Neural crest cell (in vitro differentiated cells): ENCODE measurements around the gene ZNF418. TPM values are rescaled to one million over a fixed set of nuclear protein-coding genes. Genes with fewer than 3 reads are reported as not detected.

Experiments used
- DNase-seq: peaks from one replicate; pipeline ENCODE4 v3.0.0; 2021; ENCODE audit warnings: low read depth, mixed read lengths, low spot score
- H3K27ac Mint-ChIP-seq: one replicate; pipeline ENCODE4 v1.8.0; 2021; ENCODE audit warnings: mild to moderate bottlenecking, mixed read lengths; ENCODE audit not compliant: unreplicated experiment
- H3K27me3 Mint-ChIP-seq: 2 replicates; pipeline ENCODE4 v1.8.0; 2021; ENCODE audit warnings: low read depth, mild to moderate bottlenecking, mixed read lengths
- H3K36me3 Mint-ChIP-seq: 2 replicates; pipeline ENCODE4 v1.8.0; 2021; ENCODE audit warnings: low read depth, mild to moderate bottlenecking, mixed read lengths
- H3K4me1 Mint-ChIP-seq: 2 replicates; pipeline ENCODE4 v1.8.0; 2021; ENCODE audit warnings: mixed read lengths
- H3K4me3 Mint-ChIP-seq: one replicate; pipeline ENCODE4 v1.8.0; 2021; ENCODE audit warnings: mild to moderate bottlenecking, mixed read lengths
- H3K9me3 Mint-ChIP-seq: 2 replicates; pipeline ENCODE4 v1.8.0; 2021; ENCODE audit warnings: mixed read lengths
- long read RNA-seq: library from polyadenylated mRNA; unstranded; transcript quantifications from one replicate; pipeline ENCODE4 v2.0.0, GENCODE V29; 2020
- total RNA-seq: library from RNA; stranded (reverse); gene quantifications from 2 replicates; pipeline ENCODE4 v1.2.1, GENCODE V29; 2021
- TF ChIP-seq, protein P1 (sequence below): fragments of 200-600 bp; sonication (generic); conservative IDR thresholded peaks from 2 replicates; pipeline ENCODE4 v1.5.0; 2021; ENCODE audit warnings: antibody characterized with exemption, mild to moderate bottlenecking

ZNF418 gene
- 21.7 and 30.4 TPM in 2 replicates for total RNA-seq
- long read RNA-seq, partial matches to known transcripts, result 1 of 18 reads
- long read RNA-seq, other reads (novel, unspliced or antisense), result 13 of 18 reads

DNA sequence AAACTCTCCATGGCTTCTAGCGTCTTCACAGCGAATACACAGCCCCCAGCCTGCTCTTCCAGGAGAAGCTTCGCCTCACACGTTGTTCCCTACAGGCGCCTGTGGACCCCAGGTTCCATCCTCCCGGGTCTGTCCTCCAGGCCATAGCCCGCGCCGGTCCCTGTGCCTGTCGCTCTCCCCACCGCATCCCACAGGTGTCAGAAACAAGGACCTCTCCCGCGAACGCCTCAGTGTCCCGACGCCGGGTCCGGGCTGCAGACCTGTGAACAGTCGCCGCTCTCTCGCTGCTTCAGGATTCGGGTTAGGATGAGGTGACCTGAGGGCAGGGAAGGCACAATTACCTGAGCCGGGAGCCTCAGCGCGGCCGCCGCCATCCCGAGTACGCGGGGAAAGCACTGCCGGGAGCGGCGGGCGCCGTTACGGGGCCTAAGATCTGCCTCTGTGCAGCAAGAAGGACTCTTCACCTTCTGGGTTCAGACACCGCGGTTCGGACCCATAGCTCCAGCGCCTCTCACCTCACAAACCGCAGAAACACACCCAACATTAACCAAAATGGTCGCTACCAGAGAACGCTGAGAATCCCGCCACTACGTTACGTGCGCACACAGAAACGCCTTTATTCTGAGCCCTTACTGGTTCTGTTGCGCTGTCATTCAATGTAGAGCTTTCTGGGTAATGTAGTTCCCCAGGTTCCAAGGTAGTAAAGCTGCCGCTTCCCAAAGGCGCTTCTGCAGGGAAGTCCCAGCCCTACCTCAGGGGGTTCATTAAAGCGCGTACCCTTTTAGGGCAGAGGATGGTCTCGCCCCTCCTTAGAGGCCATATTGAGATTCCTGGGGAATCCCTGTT, at the start of gene ZNF418:
Gene ZNF418 (minus strand): TSS at position 583 of the 846 bp plus-strand sequence. CDS start 1,580 bp downstream, outside the sequence.
- TF ChIP-seq, protein P1, sequence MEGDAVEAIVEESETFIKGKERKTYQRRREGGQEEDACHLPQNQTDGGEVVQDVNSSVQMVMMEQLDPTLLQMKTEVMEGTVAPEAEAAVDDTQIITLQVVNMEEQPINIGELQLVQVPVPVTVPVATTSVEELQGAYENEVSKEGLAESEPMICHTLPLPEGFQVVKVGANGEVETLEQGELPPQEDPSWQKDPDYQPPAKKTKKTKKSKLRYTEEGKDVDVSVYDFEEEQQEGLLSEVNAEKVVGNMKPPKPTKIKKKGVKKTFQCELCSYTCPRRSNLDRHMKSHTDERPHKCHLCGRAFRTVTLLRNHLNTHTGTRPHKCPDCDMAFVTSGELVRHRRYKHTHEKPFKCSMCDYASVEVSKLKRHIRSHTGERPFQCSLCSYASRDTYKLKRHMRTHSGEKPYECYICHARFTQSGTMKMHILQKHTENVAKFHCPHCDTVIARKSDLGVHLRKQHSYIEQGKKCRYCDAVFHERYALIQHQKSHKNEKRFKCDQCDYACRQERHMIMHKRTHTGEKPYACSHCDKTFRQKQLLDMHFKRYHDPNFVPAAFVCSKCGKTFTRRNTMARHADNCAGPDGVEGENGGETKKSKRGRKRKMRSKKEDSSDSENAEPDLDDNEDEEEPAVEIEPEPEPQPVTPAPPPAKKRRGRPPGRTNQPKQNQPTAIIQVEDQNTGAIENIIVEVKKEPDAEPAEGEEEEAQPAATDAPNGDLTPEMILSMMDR, result no peak
- Mint-ChIP-seq H3K4me1 (peaks cover 12% of the 10 kb centered on the region), H3K36me3 (peaks cover 77% of the 10 kb centered on the region), H3K4me3 (peak within 1 kb of the TSS; percentile 100), H3K27me3 (peaks cover 4% of the 10 kb centered on the region), H3K9me3 (peaks cover 36% of the 10 kb centered on the region), H3K27ac (peak within 1 kb of the TSS; percentile 92)
- peak; percentile 53 for DNase-seq

DNA sequence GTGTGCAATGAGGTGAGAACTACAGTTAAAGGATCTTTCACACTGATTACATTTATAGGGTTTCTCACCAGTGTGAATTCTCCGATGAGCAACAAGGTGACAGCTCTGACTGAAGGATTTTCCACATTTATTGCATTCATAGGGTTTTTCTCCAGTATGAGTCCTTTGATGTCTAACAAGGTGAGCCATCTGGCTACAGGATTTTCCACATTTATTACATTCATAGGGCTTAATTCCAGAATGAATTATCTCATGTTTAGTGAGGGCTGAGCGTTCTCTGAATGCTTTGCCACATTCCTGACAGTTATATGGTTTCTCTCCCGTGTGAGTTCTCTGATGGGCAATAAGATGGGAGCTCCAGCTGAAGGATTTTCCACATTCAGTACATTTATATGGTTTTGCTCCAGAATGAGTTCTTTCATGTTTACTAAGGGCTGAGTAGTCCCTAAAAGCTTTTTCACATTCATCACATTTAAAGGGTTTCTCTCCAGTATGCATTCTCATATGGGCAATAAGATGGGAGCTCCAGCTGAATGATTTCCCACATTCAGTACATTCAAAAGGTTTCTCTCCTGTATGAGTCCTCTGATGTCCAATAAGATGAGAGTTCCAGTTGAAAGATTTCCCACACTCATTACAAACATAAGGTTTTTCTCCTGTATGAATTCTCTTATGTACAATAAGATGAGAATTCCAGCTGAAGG, 43.5 kb upstream of the ZNF418 start:
- Mint-ChIP-seq H3K4me3 (peak overlapping the region; percentile 8), H3K9me3 (peaks cover 54% of the 10 kb centered on the region), H3K27ac (no peak overlapping the region), H3K36me3 (peaks cover 97% of the 10 kb centered on the region), H3K4me1 (no peaks in the 10 kb centered on the region), H3K27me3 (peaks cover 5% of the 10 kb centered on the region)
- TF ChIP-seq, protein P1, result no peak
- DNase-seq, result no peak

DNA sequence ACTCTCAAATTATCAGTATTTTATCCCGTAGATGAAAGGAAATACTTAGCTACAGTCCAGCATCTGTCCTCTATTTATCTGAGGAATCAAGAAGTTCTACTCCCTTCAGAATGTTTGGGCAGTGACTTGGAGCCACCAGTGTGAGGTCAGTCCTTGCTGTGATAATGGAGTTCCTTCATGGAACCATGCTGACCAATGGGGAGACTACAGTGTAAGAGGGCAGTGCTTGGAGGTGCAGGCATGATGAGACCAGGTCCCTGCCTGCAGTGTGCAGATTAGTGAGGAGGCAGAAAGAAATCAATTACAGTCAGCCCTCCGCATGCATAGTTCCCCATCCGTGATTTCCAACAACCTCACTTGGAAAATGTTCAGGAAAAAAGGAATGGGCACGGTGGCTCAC, 39.2 kb upstream of the ZNF418 start, which contains the start of gene C19orf18:
Gene C19orf18 (minus strand): TSS at position 101 of the 400 bp plus-strand sequence. CDS start 102 bp downstream, outside the sequence.
- Mint-ChIP-seq H3K4me3 (peak within 1 kb of the TSS; percentile 64), H3K4me1 (no peaks in the 10 kb centered on the region), H3K36me3 (peaks cover 83% of the 10 kb centered on the region), H3K27ac (no peak within 1 kb of the TSS), H3K27me3 (no peaks in the 10 kb centered on the region), H3K9me3 (peaks cover 42% of the 10 kb centered on the region)
- no peak for DNase-seq
- TF ChIP-seq, protein P1, result no peak

DNA sequence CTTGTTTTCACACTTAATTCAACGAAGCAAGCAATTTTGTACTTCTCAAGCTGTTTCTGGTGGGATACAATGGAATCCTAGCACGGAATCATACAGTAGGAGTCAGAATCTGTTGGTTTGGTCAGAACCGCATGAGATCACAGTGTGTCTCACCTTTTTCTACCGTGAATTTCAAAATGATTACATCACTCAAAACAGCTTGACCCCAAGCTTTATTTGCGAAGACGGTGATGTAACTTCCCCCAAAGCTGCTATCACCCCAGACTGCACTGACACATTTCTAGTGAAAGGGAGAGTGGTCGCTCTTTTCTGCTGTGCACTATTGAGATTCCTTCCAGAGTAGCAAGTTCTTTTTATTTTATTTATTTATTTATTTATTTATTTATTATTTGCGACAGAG, 29.6 kb upstream of the ZNF418 start:
- no peak for DNase-seq
- H3K4me3 Mint-ChIP-seq, result no peak overlapping the region
- TF ChIP-seq, protein P1, result no peak
- peaks cover 34% of the 10 kb centered on the region for H3K36me3 Mint-ChIP-seq
- no peaks in the 10 kb centered on the region for H3K4me1 Mint-ChIP-seq
- peaks cover 18% of the 10 kb centered on the region for H3K9me3 Mint-ChIP-seq
- no peak overlapping the region for H3K27ac Mint-ChIP-seq
- H3K27me3 Mint-ChIP-seq, result no peaks in the 10 kb centered on the region

DNA sequence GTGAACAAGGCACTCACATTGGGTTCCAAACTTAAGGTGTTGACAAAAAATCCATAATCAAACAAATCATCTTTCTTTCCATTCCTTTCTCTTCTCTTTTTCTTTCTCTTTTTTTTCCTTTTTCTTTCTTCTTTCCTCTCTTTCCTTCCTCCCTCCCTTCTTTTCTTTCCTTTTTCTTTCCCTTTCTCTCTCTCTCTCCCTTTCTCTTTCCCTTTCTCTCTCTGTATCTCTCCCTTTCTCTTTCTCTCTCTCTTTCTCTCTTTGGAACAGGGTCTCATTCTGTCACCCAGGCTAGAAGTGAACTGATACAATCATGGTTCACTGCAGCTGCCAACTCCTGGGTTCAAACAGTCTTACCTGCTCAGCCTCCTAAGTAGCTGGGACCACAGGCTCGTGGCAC, 26.6 kb upstream of the ZNF418 start:
- peaks cover 19% of the 10 kb centered on the region for H3K9me3 Mint-ChIP-seq

More for the DNA sequence above, 26.6 kb upstream of the ZNF418 start:
- DNase-seq, result no peak
- Mint-ChIP-seq H3K4me3 (no peak overlapping the region), H3K27ac (no peak overlapping the region), H3K36me3 (peaks cover 31% of the 10 kb centered on the region), H3K27me3 (no peaks in the 10 kb centered on the region), H3K4me1 (no peaks in the 10 kb centered on the region)
- TF ChIP-seq, protein P1, result no peak
